COLO829 (cell line): ENCODE results near the gene XRN2.
A peak's percentile ranks its signal among the peaks of the same experiment; 100 is the strongest.

Experiments
- DNase-seq: peaks from one replicate; pipeline ENCODE4 v3.0.0; 2012; ENCODE audit warnings: low spot score

Gene XRN2

DNA sequence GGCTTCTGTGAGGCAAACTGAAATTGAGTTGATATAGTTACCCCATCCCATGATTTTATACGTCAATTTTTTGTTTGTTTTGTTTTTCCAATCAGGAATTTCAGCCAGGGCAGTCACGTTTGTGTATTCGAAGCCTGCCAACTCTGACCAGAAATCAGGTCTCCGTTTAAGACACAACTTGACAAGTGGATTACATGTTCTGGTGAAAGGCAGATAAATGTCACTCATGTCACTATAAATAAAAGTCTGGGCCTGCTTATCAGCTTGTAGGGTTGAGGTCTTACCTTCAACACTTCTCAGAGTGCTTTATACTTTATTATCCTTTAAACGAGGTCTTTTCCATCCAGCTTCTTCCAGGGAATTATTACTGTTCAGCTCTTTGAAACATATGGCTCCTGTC, 8.4 kb upstream of the XRN2 start:
- no peak for DNase-seq

GRCh38 chr20:21301940-21302663, 1.0 kb upstream of the XRN2 start:
- DNase-seq = no peak

DNA sequence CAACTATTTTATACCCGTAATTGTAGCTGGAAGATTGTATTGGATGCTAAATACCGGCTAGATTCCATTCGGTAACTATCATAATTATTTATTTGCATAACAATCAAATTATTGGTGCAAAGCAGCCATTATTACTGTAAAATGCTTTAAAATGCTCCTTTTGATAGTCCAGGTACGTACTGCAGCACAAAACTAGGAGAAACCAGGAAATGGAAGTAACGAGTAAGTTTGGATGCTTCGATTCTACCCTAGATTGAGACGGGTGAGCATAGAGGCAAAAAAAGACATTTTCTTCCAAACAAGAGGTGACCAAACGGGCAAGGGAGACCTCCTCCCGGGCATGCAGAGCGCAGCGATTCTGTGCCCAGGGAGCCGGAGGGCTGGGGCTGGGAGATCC, 469 bp upstream of the XRN2 start:
- DNase-seq = no peak

DNA sequence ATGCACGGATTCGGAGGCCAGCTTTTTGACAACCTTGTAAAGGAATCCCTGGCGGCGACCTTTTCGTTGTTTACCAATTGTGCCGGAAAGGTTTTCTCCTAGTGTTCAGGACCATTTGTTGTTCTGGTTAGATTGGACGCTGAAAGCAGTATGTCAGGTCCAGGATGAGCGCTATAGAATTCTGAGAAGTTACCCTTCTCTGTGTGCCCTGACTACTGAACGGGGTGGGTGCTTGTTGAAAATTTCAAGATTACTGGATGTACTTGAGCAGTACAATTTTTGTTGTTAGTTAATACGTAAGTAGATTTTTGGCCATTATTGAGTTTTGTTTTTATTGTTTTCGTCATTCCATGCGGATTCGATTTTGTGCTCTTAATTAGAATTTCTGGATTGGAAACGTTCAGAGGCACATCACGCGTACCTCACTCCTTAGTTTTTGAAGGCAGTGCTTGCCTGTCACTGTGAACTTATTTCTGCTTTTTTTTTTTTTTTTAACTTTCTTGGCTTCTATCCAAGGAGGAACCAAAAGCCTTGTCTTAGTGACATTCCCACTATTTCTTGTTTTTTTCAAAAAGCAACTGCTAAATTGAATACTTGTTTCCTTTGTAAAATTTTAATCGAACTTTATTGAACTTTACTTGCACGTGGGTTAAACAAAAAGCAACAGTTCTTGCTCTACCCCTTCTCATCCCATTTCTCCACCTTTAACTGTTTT, 898 bp downstream of the XRN2 start:
- DNase-seq = peak; percentile 18

GRCh38 chr20:21308340-21308739, 5.2 kb downstream of the XRN2 start:
- no peak for DNase-seq

- DNase-seq = no peak
Observed at GRCh38 chr20:21309678-21310467, 6.7 kb downstream of the XRN2 start.

GRCh38 chr20:21312813-21313474, 9.8 kb downstream of the XRN2 start:
- no peak for DNase-seq

GRCh38 chr20:21315138-21315537, 12.0 kb downstream of the XRN2 start:
- no peak for DNase-seq

GRCh38 chr20:21322083-21322710, 19.1 kb downstream of the XRN2 start:
- no peak for DNase-seq

GRCh38 chr20:21322921-21323331, 19.8 kb downstream of the XRN2 start:
- no peak for DNase-seq

- DNase-seq = peak; percentile 44
Observed at GRCh38 chr20:21323640-21324039, 20.5 kb downstream of the XRN2 start.

DNA sequence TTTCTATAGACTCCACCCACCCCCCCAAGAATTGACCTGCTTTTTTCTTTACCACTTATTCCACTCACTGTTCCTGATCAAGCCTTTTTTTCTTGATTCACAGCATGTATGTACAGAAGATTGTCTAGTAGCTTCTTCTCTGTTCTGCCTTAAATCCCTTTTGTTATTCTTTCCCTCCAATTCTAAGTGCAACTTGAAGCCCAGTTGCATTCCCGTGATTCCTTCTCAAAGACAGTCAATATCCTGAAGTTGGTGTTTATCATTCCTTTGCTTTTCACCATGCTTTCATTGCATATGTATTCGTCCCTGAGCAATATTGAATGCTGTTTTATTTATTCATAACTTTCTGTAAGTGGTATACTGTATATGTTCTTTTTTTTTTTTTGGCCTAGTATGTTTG, 21.0 kb downstream of the XRN2 start:
- no peak for DNase-seq

GRCh38 chr20:21325296-21325695, 22.2 kb downstream of the XRN2 start:
- no peak for DNase-seq

DNA sequence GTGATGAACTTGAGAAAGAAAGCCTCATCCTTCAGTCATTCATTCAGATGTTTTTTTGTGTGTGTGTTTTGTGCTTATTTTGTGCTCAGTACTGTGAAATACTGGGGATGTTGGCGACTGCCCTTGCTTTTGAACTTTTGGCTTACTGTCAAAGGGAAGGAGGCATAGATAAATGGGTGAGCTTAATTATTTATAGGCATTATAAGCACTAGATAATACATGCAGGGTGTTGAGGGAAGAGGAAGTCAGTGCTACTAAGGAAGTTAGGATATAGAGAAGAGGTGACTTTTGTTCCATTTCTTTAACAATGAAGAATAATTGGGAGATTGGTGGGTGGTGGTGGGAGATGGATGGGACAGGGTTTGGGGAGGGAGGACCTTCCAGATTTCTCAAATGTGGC, 23.6 kb downstream of the XRN2 start:
- DNase-seq = no peak

GRCh38 chr20:21336455-21337151, 33.5 kb downstream of the XRN2 start:
- DNase-seq = no peak

DNA sequence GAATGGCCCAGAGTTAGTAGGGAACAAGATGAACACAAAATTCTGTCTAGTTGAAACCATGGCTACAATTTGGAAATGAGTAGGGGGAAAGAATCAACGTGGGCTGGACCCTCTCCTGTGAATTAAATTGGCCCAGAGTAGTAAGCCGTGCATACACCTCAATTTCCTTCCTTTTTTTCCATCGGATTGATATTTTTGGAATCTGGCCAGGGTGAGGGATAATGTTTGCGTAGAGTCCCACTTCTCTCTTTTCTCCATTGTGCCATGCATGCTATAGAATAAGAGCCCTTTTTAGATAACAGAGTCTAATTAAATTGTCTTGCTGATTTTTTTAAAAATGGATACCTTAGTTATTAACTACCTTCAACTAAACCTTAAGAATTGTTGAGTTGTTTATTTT, 35.2 kb downstream of the XRN2 start:
- no peak for DNase-seq

DNA sequence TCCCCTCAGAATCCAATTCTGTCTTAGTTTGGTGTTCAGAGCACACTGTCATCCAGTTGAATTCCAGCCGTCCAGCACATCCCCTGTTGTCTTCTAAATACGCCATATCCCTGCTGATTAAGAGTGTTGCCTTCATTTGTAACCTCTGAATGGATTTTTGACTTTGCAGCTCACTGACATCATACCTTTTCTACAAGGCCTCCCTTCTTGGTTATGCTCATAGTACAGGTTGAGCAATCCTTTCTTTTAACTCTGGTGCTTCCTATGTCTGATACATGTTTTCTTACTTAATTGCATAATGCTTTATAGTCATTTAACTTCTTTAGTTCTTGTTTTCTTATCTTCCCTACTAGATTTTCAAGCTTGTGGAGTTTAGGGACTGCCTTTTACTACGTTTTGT, 36.4 kb downstream of the XRN2 start:
- no peak for DNase-seq

DNA sequence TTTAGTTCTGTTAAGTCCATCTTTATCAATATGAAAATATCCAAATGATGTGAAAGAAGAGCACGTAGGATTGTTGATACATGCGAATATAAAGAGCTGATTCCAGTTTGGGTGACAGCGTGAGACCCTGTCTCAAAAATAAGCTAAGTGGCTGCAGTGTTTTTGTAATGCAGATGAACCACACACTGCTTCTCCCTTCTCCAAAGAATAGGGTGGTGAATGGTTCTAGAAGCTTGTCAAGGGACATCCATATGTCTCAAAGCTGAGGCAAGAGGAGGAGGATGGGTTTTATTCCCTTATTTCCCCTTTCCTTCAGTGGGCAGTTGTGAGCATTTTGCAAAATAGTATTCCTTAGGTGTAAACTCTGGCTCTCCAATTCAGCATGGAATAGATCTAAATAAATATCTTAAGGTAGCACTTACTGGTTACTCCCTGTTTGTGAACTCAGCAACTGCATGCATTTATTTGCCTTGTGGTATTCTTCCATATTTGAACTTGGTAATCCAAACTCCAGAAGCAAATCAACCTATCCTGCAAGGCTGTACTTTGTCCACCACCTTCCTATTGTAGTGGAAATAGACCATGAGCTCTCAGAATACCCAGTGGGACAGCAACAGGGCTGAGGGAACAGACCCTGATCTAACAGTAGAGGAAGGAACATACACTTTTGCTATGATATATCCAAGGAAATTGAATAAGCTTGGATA, 38.0 kb downstream of the XRN2 start:
- no peak for DNase-seq

- no peak for DNase-seq
Observed at GRCh38 chr20:21342656-21343345, 39.7 kb downstream of the XRN2 start.
